Spleen (tissue), 7 donors: ENCODE measurements around the gene TMEM135.

Source experiments
- CTCF ChIP-seq, 11 experiments: fragments of 200-600 bp in 7 of 11; fragments of 450-650 bp in 4 of 11; sonication (generic) in 4 of 11; IDR thresholded peaks in 8 of 11; conservative IDR thresholded peaks in 3 of 11; 1 replicate in 7 of 11; 2 replicates in 4 of 11; pipeline versions ENCODE4 v1.4.0 to v1.8.0; 2016 to 2021; ENCODE audit warnings: antibody characterized with exemption in 11 of 11, inconsistent platforms in 4 of 11, mild to moderate bottlenecking in 1 of 11
- POLR2A ChIP-seq, 3 donors: fragments of 450-650 bp; IDR thresholded peaks; one replicate each; pipeline ENCODE4 v1.5.1; 2017; ENCODE audit warnings: antibody characterized with exemption in 3 of 3, mild to moderate bottlenecking in 1 of 3
- donor health status: DM: no; HTN: no; CAD: no; lungs with moderate emphysema.
- donor health status: DM: no; HTN: no; CAD: no.
- donor health status: DM: no; HTN: no; CAD: no.

DNA sequence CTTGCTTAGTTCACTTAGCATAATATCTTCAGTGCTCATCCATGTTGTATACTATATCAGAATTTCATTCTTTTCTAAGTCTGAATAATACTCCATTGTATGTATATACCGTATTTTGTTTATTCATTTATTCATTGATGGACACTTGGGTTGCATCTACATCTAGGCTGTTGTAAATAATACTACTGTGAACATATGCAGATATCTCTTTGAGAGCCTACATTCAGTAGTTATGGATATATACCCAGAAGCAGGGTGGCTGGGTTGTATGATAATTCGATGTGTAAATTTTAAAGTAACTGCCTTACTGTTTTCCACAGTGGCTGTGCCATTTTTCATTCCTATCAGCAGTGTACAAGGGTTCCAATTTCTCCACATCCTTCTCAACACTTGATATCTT, 116.5 kb downstream of the TMEM135 start:
- TF ChIP-seq CTCF (IDR thresholded peaks at IDR 0.05 in 8 of 11, conservative IDR thresholded peaks at IDR 0.05 in 3 of 11), result no peak
- TF ChIP-seq POLR2A (IDR thresholded peaks at IDR 0.05), result no peak
